Stimulated activated CD8-positive, alpha-beta memory T cell treated with anti-CD3 and anti-CD28 coated beads, Interleukin-4, amount 100 ng/mL, for 4 hours (primary cell): Measurements from ENCODE around the gene MBD3L3.
"Not testable (repeated sequence)": the region's sequence is repeated elsewhere in the genome, so short reads cannot be mapped to it uniquely, and the experiment has no call there.

ENCODE experiments used
- DNase-seq, 2 donors: peaks; one replicate each; pipeline ENCODE4 v3.0.0-alpha.2; 2020; ENCODE audit warnings: low read depth in 2 of 2, low spot score in 1 of 2

Gene MBD3L3

GRCh38 chr19:7058576-7058975 lies at the start of gene MBD3L3:
Gene MBD3L3 (minus strand): TSS chr19:7058676. CDS start chr19:7058605, 71 bp downstream.
- DNase-seq = not testable (repeated sequence)

GRCh38 chr19:7106711-7107657 lies 48.5 kb upstream of the MBD3L3 start:
- DNase-seq = no peak

GRCh38 chr19:7104747-7105447 lies 46.4 kb upstream of the MBD3L3 start:
- no peak for DNase-seq

- DNase-seq = no peak
Measured at GRCh38 chr19:7101498-7102253, 43.2 kb upstream of the MBD3L3 start.

GRCh38 chr19:7099597-7099921 lies 41.1 kb upstream of the MBD3L3 start:
- DNase-seq = peak in 1 of 2 donors; percentile 29

GRCh38 chr19:7098701-7099596 lies 40.5 kb upstream of the MBD3L3 start:
- DNase-seq = peak; percentile 51 to 75

- DNase-seq = no peak
Measured at GRCh38 chr19:7098096-7098495, 39.6 kb upstream of the MBD3L3 start.

- DNase-seq = no peak
Measured at GRCh38 chr19:7088999-7089398, 30.5 kb upstream of the MBD3L3 start.

- no peak for DNase-seq
Measured at GRCh38 chr19:7083076-7083956, 24.8 kb upstream of the MBD3L3 start.

- DNase-seq = no peak
Measured at GRCh38 chr19:7078008-7078407, 19.5 kb upstream of the MBD3L3 start.

- DNase-seq = no peak
Measured at GRCh38 chr19:7076151-7076550, 17.7 kb upstream of the MBD3L3 start.

- no peak for DNase-seq
Measured at GRCh38 chr19:7074705-7075282, 16.3 kb upstream of the MBD3L3 start.

GRCh38 chr19:7072541-7072940 lies 14.1 kb upstream of the MBD3L3 start:
- DNase-seq = no peak

- no peak for DNase-seq
Measured at GRCh38 chr19:7069904-7070226, 11.4 kb upstream of the MBD3L3 start.

- DNase-seq = peak; percentile 98
Measured at GRCh38 chr19:7069042-7069903, 10.8 kb upstream of the MBD3L3 start, which contains the start of gene ZNF557. Gene ZNF557 (plus strand): TSS chr19:7069703. CDS start chr19:7075075, 5,372 bp downstream.

GRCh38 chr19:7068599-7068998 lies 10.1 kb upstream of the MBD3L3 start:
- DNase-seq = no peak

- no peak for DNase-seq
Measured at GRCh38 chr19:7067716-7068115, 9.2 kb upstream of the MBD3L3 start.

- not testable (repeated sequence) for DNase-seq
Measured at GRCh38 chr19:7067122-7067521, 8.6 kb upstream of the MBD3L3 start.
